ENCODE results near the gene DOCK8.
"Not testable (repeated sequence)": the region's sequence is repeated elsewhere in the genome, so short reads cannot be mapped to it uniquely, and the experiment has no call there.

The DOCK8 gene

DNA sequence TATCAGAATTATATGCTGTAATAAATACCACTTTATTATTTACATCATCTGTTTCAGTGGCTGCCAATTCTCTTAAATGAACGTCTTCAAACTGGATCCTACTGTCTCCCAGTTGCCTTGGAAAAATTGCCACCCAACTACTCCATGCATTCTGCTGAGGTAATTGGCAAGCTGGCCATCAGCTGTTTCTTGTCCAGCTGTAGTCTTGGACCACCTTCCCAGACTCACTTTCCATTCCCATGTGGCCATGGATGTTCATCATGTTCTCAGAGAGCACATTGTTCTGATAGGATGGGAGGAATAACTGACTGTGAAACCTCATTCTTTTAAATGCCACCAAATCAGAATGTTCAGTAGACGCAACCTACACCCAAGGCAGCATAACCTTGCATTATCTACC, 157.5 kb downstream of the DOCK8 start:
- DNase-seq: no peak

DNA sequence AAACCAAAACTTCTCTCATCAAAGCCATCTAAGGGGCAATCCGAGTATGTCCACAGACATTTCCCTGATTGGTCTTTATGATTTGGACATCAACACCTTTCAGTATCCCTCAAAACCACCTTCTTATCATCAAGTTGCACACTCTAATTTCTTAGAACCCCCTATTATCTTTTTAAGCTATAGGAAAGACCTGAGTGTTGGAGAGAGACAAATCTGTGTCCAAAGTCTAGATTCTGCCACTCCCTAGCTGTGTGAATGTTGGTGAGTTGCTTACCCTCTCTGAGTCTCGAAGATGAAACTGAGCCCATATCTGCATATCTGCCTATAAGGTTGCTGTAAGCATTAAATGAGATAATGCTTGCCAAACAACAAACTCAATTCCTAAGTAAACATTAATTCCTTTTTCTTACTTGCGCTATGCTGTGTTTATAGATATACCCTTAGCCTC, 159.1 kb downstream of the DOCK8 start:
- DNase-seq: no peak

DNA sequence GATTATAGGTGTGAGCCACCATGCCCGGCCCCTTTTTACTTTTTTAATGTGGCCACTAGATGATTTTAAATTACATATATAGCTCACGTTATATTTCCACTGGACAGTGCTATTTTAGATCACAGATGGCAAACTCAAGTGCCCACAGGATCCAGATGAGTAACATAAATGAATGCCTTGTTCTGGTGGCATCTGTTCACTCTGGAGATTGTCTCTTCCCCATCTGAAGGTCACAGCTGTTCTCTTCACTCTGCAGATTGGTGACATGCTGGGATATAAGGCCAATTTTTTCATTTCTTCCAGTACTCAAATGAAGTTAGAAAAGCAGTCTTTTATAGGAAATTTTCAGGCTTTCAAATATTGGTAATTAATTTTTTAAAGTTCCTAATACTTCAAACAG, 160.1 kb downstream of the DOCK8 start:
- no peak for DNase-seq

DNA sequence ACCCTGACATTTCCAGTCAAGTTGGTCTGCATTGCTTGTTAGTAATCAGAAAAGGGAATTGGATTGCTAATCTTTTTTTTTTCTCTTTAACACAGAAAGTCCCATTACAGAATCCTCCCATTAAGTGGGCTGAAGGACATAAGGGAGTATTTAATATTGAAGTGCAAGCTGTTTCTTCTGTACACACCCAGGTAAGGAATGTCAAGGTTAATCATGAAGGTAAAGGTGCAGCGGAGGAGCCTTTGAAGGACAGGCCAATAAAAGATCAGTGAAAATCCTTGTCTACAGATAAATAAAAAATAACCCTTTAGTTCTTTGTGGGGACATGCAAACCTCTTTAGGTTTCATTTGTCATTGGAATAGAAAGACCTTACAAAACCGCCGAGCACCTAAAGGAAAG, 161.4 kb downstream of the DOCK8 start:
- no peak for DNase-seq

DNA sequence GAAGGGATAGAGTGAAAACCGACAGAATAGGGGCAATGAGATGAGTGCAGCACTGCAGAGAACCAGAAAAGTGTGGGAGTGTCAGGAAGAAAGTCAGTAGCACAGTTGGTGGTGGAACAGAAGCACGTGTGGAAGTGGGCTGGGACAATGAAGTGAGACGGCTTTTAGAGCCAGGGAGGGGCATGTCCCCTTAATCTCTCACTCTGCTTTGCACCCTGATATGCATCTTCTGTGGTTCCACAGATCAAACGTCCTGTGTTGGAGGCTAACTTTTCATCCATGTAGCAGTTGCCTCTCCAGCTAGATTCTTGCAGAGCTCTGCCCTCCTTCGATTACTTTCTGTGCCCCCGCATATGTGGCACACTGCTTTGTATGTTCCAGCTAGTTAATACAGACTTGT, 163.6 kb downstream of the DOCK8 start:
- no peak for DNase-seq

DNA sequence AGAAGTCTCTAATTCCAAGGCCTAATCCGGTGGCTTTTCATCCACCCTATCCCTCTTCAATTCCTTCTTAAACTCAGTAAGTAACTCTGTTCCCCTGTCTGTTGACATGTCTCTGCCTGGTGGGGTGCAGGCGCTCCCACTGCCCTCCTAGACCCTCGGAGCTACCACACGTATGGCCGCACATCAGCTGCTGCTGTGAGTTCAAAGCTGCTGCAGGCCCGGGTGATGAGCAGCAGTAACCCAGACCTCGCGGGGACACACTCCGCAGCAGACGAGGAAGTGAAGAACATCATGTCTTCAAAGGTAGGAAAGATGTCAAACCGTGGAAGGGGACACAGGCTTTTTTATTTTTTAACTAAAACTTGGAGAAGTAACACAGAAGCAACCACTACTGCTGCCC, 167.7 kb downstream of the DOCK8 start:
- no peak for DNase-seq

DNA sequence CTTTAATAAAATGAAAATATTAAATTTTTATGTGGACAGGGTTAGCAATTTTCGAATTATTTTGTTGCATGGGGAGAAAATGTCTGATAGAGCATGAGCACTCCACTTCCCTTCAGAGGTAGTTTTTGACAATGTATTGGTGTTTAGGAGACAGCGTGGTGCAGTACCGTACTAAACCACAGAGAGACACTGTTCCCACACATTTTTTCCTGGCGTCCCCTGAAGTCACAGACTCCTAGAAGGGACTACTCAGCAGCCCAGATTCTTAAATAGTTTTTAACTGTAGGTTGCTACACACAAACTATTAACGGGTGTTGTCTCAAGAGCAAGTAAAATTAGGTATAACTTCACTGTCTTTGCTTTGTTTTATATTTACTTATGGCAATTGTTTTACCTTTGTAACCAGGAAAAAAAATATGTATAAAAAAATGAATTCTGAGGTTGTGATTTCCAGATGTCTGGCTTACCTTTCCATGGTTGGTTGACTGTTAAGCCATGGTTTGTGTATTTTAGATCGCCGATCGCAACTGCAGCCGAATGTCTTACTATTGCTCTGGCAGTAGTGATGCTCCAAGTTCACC, 171.2 kb downstream of the DOCK8 start:
- no peak for DNase-seq

DNA sequence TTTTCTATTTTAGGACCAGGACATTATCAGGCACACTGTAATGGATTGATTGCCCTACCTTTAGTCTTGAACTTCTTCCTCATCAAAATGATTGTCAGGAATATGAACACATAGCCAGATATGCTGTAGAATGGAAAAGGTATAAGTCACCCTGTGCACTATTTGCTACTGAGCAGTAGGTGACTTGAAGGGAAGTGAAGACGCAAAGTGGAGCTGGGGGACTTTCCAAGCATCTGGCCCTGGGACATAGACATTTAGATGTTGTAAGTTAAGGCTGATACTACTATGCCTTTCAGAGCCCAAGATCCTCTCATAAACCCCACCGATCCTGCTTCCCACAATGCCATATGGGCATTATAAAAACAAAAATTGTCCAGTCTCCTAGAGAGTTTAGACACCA, 174.5 kb downstream of the DOCK8 start:
- no peak for DNase-seq

DNA sequence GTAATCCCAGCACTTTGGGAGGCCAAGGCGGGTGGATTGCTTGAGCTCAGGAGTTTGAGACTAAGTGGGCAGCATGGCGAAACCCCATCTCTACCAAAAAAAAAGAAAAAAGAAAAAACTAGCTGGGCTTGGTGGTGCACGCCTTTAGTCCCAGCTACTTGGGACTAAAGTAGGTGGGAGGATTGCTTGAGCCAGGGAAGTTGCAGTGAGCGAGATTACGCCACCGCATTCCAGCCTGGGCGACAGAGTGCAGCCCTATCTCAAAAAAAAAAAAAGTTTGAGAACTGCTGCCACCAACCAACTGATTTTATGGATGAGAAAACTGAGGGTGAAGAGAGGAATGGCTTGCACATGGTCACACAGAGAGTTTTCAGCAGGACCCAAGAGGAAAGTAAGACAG, 175.1 kb downstream of the DOCK8 start:
- DNase-seq: no peak

DNA sequence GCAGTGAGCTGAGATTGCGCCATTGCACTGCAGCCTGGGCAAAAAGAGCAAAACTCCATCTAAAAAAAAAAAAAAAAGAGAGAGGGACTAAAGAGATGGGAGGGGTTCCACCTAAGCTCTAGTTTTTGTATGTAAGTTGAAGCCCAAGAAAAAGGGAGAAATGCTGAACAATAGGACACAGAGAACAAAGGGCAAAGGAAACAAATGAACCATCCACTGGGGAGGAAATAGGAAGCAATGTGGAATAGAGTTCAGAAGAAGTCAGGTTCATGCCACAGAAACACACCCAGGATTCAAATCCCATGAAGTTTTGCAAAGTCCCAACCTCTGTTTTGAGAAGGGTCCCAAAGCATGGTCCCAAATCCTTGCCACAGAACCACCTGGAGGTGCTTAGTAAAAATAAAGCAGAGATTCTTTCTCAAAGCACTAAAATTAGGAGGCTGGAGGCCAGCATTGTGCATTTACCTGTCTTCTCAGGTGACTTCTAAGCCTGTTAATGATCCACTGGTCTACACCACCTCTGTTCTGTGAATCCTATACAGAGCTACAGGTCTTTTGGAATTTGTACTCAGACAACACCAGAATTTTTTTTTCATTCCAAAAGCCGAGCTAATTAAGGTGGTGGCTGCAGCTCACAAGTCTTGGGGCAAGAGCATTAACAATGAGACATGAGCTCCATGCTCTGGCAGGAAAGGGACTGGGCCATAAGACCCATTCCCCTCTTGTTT, 177.6 kb downstream of the DOCK8 start:
- no peak for DNase-seq

DNA sequence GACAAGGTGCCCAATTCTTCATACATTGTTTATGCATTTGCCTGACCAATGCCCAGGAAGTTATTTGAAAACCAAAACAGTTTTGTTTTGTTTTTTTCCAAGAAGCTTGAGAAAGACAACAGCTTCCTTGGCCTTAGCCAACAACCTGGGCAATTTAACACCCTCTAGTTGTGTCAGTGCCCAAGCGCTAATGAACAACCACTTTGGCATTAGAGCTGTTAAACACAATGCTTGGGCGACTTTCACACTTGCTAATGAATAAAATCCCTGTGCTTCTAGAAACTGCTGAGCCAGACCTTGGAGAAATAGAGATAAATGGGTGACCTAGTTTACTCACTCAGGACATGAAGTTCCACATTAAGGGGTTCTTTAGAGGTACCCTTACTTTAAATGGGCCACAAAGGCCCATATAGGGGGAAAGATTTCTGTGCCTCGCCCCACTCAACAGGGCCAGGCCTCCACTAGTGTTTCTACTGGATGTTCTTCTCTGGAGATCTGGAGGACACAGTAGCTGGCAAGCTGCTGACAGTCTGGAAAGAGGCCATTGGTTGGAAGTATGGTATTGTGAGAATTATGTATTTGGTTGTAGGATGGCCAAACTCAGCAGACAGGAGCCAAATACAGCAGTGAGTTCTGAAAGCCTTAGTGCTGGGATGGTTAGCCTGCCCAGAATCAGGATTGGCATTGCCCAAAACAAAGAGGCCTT, 179.8 kb downstream of the DOCK8 start:
- no peak for DNase-seq

DNA sequence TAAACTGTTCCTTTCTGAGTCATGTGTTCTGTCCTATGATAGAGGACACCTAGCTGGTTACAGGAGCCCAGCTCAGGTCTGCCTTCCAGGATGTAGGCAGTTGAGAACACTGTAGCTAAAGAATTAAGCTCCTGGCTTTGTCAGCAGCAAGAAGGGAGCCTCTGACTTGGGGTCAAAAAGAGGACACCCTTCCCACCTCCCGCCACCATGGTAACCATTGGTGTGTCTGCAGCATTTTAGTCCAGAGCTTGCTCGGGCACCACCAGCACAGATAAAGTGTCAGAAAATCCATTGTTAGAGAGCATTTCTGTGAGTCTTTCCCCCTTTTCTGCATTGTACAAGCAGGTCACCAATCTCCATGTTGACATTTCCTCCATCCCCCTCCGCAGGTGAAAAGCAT, 181.7 kb downstream of the DOCK8 start:
- DNase-seq: no peak

DNA sequence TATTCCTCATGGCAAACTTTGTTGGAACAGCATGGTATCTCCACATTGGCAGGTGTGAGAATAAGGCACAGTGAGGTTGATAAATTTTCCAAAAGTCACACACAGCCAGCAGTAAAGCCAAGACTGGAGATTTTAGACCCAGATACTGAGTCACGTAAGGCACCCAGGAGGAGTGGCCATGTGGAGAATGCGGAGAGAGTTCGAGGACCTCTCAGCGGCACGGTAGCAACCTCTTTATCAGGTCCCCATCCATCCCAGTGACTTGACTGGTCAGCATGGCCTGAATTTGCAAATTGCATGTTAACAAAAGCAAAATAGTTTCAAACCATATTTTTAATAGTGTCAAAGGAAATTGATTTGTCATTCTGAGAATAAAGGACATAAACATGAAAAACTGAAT, 183.4 kb downstream of the DOCK8 start:
- no peak for DNase-seq

DNA sequence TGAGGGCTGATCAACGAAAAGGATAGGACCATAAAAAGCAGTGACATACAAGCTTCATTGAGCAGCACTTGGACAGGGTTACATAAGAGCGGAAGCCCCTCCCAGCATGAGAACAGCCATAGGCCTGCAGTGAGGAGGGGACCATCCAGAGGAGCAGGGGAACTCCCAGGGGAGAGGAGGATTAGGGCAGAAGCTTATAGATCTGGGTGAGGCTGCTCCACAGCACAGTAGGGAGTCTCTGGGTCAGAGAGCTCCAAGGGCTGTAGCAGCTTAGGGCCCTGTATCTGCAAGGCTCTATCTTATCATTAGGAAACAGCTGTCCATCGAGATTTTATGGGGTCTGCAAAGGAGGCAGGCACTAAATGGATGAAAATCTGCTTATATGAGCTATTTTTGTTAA, 186.6 kb downstream of the DOCK8 start:
- DNase-seq: no peak

DNA sequence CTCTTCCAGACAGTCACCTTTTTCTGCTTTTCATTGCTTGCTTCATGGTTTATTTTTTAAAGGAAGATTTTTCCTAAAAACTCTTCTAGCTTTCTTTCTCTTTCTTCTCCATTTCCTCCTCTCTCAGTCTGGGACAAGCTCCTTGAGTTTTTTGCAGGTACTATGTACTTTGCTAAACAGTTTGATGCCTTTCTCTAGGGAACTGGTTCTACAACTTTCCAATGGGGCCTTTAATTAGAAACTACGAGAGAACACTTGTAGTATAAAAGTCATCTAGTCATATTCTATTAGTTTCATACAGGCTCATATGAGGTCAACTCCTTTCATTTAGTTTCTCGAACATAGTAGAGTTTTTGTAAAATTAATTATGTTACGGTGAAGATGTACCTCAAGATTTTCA, 189.6 kb downstream of the DOCK8 start:
- DNase-seq: no peak

DNA sequence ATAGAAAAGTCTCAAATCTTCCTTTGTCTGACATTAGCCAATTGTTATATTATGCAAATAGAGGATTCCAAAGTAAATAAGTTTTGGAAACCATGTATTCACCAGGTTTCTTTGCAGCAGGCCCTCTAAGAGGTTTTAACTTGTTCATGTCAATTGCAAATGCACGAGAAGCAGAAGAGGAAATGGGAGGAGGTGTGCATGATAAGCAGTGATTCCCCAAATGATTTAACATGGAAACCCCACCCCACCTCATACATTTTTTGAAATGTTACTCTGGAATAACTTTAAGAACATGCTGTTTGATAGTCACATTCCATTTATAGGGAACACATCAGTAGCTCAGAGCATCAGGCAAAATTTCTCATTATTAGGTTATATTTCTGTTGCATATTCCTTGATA, 190.7 kb downstream of the DOCK8 start:
- no peak for DNase-seq

DNA sequence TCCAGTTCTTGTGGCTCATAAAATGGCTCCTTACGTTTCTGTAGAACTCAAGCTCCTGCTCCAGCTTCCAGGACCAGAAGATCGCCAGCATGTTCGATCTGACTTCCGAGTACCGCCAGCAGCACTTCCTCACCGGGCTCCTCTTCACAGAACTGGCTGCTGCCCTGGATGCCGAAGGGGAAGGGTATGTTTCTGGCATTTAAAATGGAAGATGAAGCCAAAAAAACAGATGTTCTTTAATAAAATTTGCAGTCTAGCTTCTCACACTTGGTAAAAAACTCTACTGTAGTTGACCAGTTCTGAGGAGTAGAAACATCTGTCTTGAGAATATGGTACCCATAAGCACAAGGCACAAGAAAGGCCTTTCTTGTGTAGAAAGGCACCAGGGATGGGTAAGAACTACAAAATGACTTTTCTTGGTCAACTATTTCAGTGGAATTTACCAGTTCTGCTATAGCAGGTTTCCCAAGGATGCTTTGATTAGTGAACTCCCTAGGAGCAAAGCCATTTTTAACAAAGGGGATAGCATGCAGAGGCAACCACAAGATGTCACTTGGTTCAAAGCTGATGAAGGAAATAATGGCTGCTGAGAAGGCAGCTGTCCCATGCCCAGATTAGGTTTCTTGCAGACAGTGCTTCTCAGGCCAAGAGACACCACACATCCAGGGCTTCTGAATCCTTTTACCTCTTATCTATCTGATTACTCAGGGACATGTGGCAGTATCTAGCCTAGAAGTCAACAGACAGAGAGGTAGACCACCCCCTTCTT, 192.4 kb downstream of the DOCK8 start:
- DNase-seq: no peak

DNA sequence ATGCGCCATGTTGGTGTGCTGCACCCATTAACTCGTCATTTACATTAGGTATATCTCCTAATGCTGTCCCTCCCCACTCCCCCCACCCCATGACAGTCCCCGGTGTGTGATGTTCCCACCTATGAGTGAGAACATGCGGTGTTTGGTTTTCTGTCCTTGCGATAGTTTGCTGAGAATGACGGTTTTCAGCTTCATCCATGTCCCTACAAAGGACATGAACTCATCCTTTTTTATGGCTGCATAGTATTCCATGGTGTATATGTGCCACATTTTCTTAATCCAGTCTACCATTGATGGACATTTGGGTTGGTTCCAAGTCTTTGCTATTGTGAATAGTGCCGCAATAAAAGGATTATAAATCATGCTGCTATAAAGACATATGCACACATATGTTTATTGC, 195.0 kb downstream of the DOCK8 start:
- DNase-seq: not testable (repeated sequence)

DNA sequence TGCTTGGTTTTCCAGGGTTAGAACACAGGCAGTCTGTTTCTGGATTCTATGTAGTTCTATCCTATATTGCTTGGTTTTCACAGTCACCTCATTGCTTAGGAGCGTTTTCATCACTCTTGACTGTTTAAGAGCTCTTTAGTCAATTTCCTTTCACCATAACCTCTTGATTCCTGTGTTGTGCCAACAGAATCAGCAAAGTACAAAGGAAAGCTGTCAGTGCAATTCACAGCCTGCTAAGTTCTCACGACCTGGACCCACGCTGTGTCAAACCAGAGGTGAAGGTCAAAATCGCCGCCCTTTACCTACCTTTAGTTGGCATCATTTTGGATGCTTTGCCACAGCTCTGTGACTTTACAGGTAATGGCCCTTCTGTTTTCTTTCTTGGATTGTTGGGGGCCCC, 199.9 kb downstream of the DOCK8 start:
- no peak for DNase-seq

DNA sequence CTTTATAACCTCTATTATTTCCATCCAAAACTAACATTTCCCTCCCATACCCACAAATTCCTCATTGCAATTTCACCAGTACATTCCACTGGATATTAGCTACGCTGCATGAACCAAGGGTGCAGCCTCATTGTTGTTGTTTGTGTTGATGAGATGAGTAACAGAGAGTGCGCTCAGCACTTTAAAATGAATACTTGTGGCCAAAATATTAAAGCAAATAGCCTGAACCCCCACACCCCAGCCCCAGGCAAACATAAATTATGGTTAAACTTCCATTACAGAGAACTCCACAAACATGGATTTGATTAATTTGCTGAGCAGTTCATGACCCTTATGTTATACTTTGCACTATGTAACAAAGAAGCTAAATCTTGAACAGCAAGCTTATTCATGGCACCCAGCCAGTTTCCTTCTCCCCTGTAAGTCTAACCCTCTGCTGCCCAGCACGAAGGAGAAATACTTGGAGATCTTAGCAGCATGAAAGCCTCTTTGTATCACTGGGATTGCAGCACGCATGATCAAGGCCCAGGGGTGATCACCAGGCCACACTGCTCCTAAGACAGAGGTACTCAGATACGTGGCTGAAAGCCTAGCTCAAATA, 205.0 kb downstream of the DOCK8 start:
- no peak for DNase-seq

DNA sequence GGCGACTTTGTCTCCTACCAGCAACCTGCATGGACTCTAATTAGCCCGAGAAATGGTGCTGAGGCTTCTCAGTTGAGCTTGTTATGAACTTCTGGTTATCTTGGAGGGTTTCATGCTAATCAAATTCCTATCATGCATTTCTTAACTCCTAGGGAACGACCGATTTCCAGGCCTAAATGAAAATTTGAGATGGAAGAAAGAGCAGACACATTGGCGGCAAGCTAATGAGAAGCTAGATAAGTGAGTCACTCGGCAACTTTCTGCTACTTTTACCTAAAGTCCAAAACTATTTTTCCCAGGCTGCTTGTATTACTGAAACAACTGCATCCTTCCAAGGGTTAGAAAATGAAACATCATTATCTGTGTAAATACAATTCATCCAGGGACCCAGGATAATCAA, 207.2 kb downstream of the DOCK8 start:
- DNase-seq: no peak

DNA sequence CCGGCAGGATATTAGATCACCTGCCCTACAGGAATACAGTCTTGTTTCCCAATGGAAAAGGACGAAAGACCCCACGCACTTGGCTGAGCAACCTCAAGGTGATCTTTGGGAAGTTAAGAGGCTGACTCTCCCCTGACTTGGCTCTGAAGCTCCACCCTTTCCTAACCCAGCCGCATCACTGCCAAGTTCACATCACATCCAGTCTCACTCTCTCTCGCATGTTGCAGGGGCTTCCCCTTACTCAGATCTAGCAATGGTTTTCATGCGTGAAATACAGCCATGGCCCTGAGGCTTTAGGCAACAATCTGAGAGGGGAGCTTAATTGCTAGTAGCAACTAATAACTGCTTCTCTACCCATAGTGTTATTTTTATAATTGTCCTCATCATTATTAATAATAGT, 211.6 kb downstream of the DOCK8 start:
- no peak for DNase-seq

DNA sequence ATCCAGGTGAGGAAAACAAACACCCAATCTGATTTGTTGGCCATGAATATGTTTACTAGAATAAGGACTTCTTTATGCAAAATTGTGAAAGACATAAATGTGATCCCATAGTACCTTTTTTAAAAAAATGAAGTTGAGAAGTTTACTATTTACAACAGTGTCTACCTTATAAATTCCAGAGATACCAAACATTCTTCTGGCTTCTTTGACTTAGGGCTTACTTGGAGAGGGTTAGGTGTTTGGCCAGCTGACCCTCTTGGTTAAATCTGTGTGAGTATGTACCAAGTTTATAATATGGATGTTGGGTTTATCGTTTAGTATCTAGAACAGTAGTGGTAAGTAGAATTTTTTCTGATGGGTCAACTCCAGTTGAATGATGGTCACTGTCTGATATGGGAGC, 212.3 kb downstream of the DOCK8 start:
- no peak for DNase-seq
